HepG2 (cell line): ENCODE data around the gene TBCB. TPM values are rescaled to one million over a fixed set of nuclear protein-coding genes. Genes with fewer than 3 reads are reported as not detected.

ENCODE experiments used
- ATAC-seq: fragments of 200-7000 bp; cut with Tn5 transposase; 3 replicates; pipeline ENCODE4 v1.9.1; 2020; ENCODE audit warnings: mild to moderate bottlenecking, moderate library complexity
- BruUV-seq: library from RNA; stranded (reverse); fragments of 400-500 nt; replicated peaks from 2 replicates; lab custom pipeline; 2021; lab: Mats Ljungman, UMichigan
- CTCF ChIA-PET: fragments of 300-600 bp; formaldehyde crosslinking; extraction: SDS; loops from one replicate; lab custom pipeline; 2021; ENCODE audit warnings: low total read pairs, inconsistent platforms, low intra/inter-chr PET ratio; lab: Yijun Ruan, JAX
- POLR2A ChIA-PET: fragments of 350-600 bp; sonication (Branson Sonifier 250); formaldehyde crosslinking; loops from one replicate; lab custom pipeline; 2020; ENCODE audit warnings: antibody characterized with exemption, inconsistent platforms; lab: Yijun Ruan, JAX
- DNase-seq: peaks from one replicate; pipeline ENCODE4 v3.0.0-alpha.2; 2015; ENCODE audit warnings: low spot score
- FAIRE-seq: peaks from 3 replicates; lab custom pipeline; 2011; peaks lifted over from hg19 to GRCh38; lab: Jason Lieb, UNC
- H2AFZ ChIP-seq: one replicate; pipeline ENCODE4 v1.6.1; 2011; ENCODE audit warnings: low read length, inconsistent platforms
- H3K27ac ChIP-seq: fragments of 300-600 bp; 3 replicates; pipeline ENCODE4 v1.8.0; 2011; ENCODE audit warnings: mixed run types, mild to moderate bottlenecking, mixed read lengths, low read length, inconsistent platforms; ENCODE audit not compliant: insufficient read depth; ENCODE audit errors: extremely low read length
- H3K27me3 ChIP-seq, 2 experiments: fragments of 200-600 bp in 1 of 2; 2 replicates in 1 of 2; 3 replicates in 1 of 2; pipeline versions ENCODE4 v1.6.0 to v1.8.0; 2011; ENCODE audit warnings: low read length in 2 of 2, mild to moderate bottlenecking in 2 of 2, moderate library complexity in 2 of 2, inconsistent platforms in 1 of 2; ENCODE audit not compliant: insufficient read depth in 2 of 2, control insufficient read depth in 1 of 2
- H3K36me3 ChIP-seq, 2 experiments: fragments of 200-600 bp in 1 of 2; replicated peaks in 1 of 2; 2 replicates in 1 of 2; 3 replicates in 1 of 2; pipeline versions ENCODE4 v1.5.1 to v1.8.0; 2011; ENCODE audit warnings: low read length in 2 of 2, inconsistent platforms in 1 of 2; ENCODE audit not compliant: insufficient read depth in 2 of 2, control insufficient read depth in 1 of 2
- H3K4me1 ChIP-seq: 2 replicates; pipeline ENCODE4 v1.5.1; 2012; ENCODE audit warnings: low read length, inconsistent platforms; ENCODE audit not compliant: insufficient read depth
- H3K4me2 ChIP-seq: 2 replicates; pipeline ENCODE4 v1.6.0; 2011; ENCODE audit warnings: low read depth, low read length, inconsistent platforms
- H3K4me3 ChIP-seq, 3 experiments: fragments of 200-600 bp in 1 of 3; sonication (generic), shearing (Covaris generic) in 1 of 3; replicated peaks in 1 of 3; 2 replicates each; pipeline ENCODE4 v1.5.1; 2011 to 2016; ENCODE audit warnings: low read length in 3 of 3, inconsistent platforms in 2 of 3, low read depth in 2 of 3, mild to moderate bottlenecking in 2 of 3, control low read depth in 1 of 3, mixed read lengths in 1 of 3; ENCODE audit not compliant: insufficient read depth in 1 of 3
- H3K79me2 ChIP-seq: one replicate; pipeline ENCODE4 v1.6.1; 2011; ENCODE audit warnings: low read length, inconsistent platforms; ENCODE audit not compliant: insufficient read depth
- H3K9ac ChIP-seq: 2 replicates; pipeline ENCODE4 v1.6.0; 2011; ENCODE audit warnings: mild to moderate bottlenecking, low read depth, low read length, inconsistent platforms; ENCODE audit not compliant: insufficient read depth
- H3K9me3 ChIP-seq: 2 replicates; pipeline ENCODE4 v1.5.1; 2012; ENCODE audit warnings: mild to moderate bottlenecking, low read length
- H4K20me1 ChIP-seq: 2 replicates; pipeline ENCODE4 v1.6.0; 2011; ENCODE audit warnings: inconsistent platforms, mild to moderate bottlenecking, low read length, moderate library complexity; ENCODE audit not compliant: insufficient read depth
- AGO2 ChIP-seq: fragments of 200-400 bp; formaldehyde crosslinking; optimal IDR thresholded peaks from 2 replicates; pipeline ENCODE3; 2017; ENCODE audit warnings: mild to moderate bottlenecking, low read depth, low read length, moderate library complexity
- AHR ChIP-seq: IDR thresholded peaks from 2 replicates; pipeline ENCODE4 v1.6.1; 2018; ENCODE audit warnings: missing genetic modification reagents, missing compliant biosample characterization
- ETV5 ChIP-seq: IDR thresholded peaks from 2 replicates; pipeline ENCODE4 v1.6.1; 2018; ENCODE audit warnings: missing biosample characterization, missing genetic modification reagents, inconsistent platforms, borderline replicate concordance
- KLF13 ChIP-seq: sonication (generic); formaldehyde crosslinking; IDR thresholded peaks from 2 replicates; pipeline ENCODE4 v1.4.0; 2020; ENCODE audit warnings: mild to moderate bottlenecking, missing genetic modification reagents
- MED13 ChIP-seq: sonication (generic); formaldehyde crosslinking; IDR thresholded peaks from 2 replicates; pipeline ENCODE4 v1.5.0; 2020; ENCODE audit warnings: missing genetic modification reagents
- MEIS2 ChIP-seq: sonication (generic); formaldehyde crosslinking; IDR thresholded peaks from 2 replicates; pipeline ENCODE4 v1.9.0; 2021; ENCODE audit warnings: mild to moderate bottlenecking, missing genetic modification reagents
- POLR2AphosphoS2 ChIP-seq: IDR thresholded peaks from 2 replicates; pipeline ENCODE4 v1.6.1; 2011; ENCODE audit warnings: low read depth, low read length, improper control_type of control experiment
- RAD21 ChIP-seq: fragments of 450-650 bp; formaldehyde crosslinking; IDR thresholded peaks from 2 replicates; pipeline ENCODE4 v1.5.0; 2020; ENCODE audit warnings: mild to moderate bottlenecking
- SMAD1 ChIP-seq: sonication (generic); formaldehyde crosslinking; IDR thresholded peaks from 2 replicates; pipeline ENCODE4 v1.4.0; 2020; ENCODE audit warnings: missing genetic modification reagents, low read depth, mild to moderate bottlenecking, borderline replicate concordance
- SMC3 ChIP-seq: IDR thresholded peaks from 2 replicates; pipeline ENCODE4 v1.6.1; 2011; ENCODE audit warnings: low read length, improper control_type of control experiment
- ZNF564 ChIP-seq: sonication (generic); formaldehyde crosslinking; IDR thresholded peaks from 2 replicates; pipeline ENCODE4 v1.8.1; 2023; ENCODE audit warnings: mild to moderate bottlenecking, missing genetic modification reagents
- ZNF816 ChIP-seq: sonication (generic); formaldehyde crosslinking; IDR thresholded peaks from 2 replicates; pipeline ENCODE4 v1.8.0; 2022; ENCODE audit warnings: missing genetic modification reagents, mild to moderate bottlenecking, borderline replicate concordance
- WGBS: methylation state at CpG from one replicate; pipeline ENCODE4 v1.1.6; 2017; ENCODE audit warnings: low lambda C conversion rate; 5-methylcytosine and 5-hydroxymethylcytosine counted together
- in situ Hi-C: cut with HindIII; loops from 2 replicates; pipeline ENCODE4 v1.10.0; 2017; ENCODE audit warnings: low pct_unique_long_range_greater_than_20kb; ENCODE audit not compliant: extremely low pct_ligation_motif_present
- intact Hi-C: fragments of 100-400 bp; cut with micrococcal nuclease; formaldehyde crosslinking; loops from one replicate; pipeline ENCODE4 v1.10.0; 2022; ENCODE audit not compliant: unreplicated experiment
- polyA plus RNA-seq, 8 experiments: library from polyadenylated mRNA; depleted of rRNA in 3 of 8; stranded (reverse) in 7 of 8; unstranded in 1 of 8; fragments of >200 nt; fragmentation: Illumina TruSeq in 4 of 8; extraction: Trizol in 4 of 8; gene quantifications; 2 replicates each; pipeline versions ENCODE4 v1.2.1 to v1.2.3, GENCODE V29; 2011 to 2016; ENCODE audit warnings: low read depth in 4 of 8, missing spikeins in 1 of 8, mixed read lengths in 1 of 8; ENCODE audit not compliant: insufficient read depth in 1 of 8
- total RNA-seq, 5 experiments: library from RNA; depleted of rRNA; stranded (reverse); fragments of >200 nt; fragmentation: Illumina TruSeq; extraction: Trizol; gene quantifications; 2 replicates each; pipeline ENCODE4 v1.2.3, GENCODE V29; 2016; ENCODE audit warnings: low read depth in 1 of 5
- TF ChIP-seq, protein P1 (sequence below): sonication (generic); formaldehyde crosslinking; conservative IDR thresholded peaks from 2 replicates; pipeline ENCODE4 v1.4.0; 2020; ENCODE audit warnings: missing genetic modification reagents
- TF ChIP-seq, protein P2 (sequence below): sonication (generic); formaldehyde crosslinking; IDR thresholded peaks from 2 replicates; pipeline ENCODE4 v1.8.1; 2023; ENCODE audit warnings: missing genetic modification reagents, mild to moderate bottlenecking, borderline replicate concordance
- TF ChIP-seq, protein P3 (sequence below): sonication (generic); formaldehyde crosslinking; IDR thresholded peaks from 2 replicates; pipeline ENCODE4 v1.5.0; 2020; ENCODE audit warnings: mild to moderate bottlenecking, missing genetic modification reagents
- TF ChIP-seq, protein P4 (sequence below): conservative IDR thresholded peaks from 2 replicates; pipeline ENCODE4 v1.6.1; 2018; ENCODE audit warnings: missing genetic modification reagents

The TBCB gene
- total and polyA plus RNA-seq, 2 of the 13 experiments (the other 11 are each of a cell fraction or from before 2014, with no cell fraction given): 271 to 276 TPM

DNA sequence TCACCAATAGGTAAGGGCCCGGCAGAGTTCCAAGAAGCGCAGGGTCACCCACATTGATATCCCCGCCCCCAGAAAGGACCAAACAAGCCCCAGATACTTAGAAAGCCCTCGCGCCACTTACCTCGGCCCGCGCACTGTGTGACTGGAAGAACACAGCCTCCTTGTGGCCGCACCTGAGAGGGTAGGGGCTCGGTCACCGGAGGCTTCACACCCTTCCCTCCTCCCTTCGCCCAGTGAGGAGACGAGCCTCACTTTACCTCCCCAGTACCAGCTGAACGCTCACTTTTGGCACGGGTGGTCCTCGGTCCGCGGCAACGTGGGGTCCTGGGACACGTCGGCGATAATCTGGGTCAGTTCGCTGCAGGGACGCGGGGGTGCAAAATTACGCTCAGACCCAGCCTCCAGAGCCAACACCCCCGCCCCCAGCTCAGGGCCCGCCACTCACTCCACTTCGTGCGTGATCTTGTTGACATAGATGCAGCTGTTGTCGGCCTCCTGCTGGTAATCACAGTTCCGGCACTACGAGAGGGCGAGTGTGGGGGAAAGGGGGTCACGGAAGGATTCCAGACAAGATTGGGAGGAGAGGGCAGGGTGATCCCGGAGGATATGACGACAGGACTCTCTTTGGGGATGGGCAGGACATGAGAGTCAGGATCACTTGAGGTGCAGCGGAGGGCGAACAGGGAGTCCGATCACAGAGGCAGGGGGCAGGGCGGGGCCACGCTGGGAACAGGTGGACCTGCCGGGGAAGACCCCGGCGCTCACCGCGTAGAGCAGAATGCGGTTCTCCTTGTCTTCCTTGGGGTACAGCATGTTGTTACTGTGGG lies 1.2 kb upstream of the TBCB start:
- BruUV-seq: TSS peak; percentile 56
- CTCF ChIA-PET: no interaction called here
- H3K27ac ChIP-seq: peak overlapping the region; percentile 77
- WGBS: 30% methylated on average over 39 of the region's 48 CpGs
- no peak for FAIRE-seq
- no peak for DNase-seq
- ATAC-seq: no peak
- no peaks in the 10 kb centered on the region; a peak in 1 of 5 replicates for H3K27me3 ChIP-seq
- peaks cover 21% of the 10 kb centered on the region for H3K79me2 ChIP-seq
- peak overlapping the region; percentile 88 for H3K9ac ChIP-seq
- no peak overlapping the region for H2AFZ ChIP-seq
- peaks cover 10 to 15% of the 10 kb centered on the region in 2 experiments; a peak in 2 of 5 replicates for H3K36me3 ChIP-seq
- H3K4me1 ChIP-seq: peaks cover 37% of the 10 kb centered on the region
- intact Hi-C loops (loop anchor here (2.0 kb wide), 1 partner anchor 59 kb away; the partner anchor contains the start of genes THAP8 and WDR62), in situ Hi-C loops (no loop called here)
- no peaks in the 10 kb centered on the region for H4K20me1 ChIP-seq
- H3K9me3 ChIP-seq: no peaks in the 10 kb centered on the region
- POLR2A ChIA-PET: interaction anchor here (1.1 to 2.3 kb wide), 8 partner anchors 11 to 375 kb away, joined by 3 to 33 read pairs (median 4); partner anchors contain the start of genes CAPNS1, ZNF146, ZNF565 and ZNF566
- H3K4me2 ChIP-seq: peak overlapping the region; percentile 94
- H3K4me3 ChIP-seq: peak overlapping the region; percentile 72 to 93 (median 88)
- TF ChIP-seq SMAD1 (CRISPR knock-in tag) (peak; percentile 86; the same call in 1 of the 2 replicates), POLR2AphosphoS2 (no peak), KLF13 (CRISPR knock-in tag) (0 out of 2 replicates have a peak, but pooled peaks have one; percentile 24), ZNF564 (CRISPR knock-in tag) (0 out of 2 replicates have a peak, but pooled peaks have one; percentile 40), MEIS2 (no peak), ETV5 (CRISPR knock-in tag) (0 out of 2 replicates have a peak, but pooled peaks have one; percentile 13), ZNF816 (CRISPR knock-in tag) (no peak), AHR (no peak), RAD21 (CRISPR knock-in tag) (no peak), MED13 (CRISPR knock-in tag) (no peak), AGO2 (peak; percentile 15), SMC3 (no peak)
- TF ChIP-seq, protein P1, sequence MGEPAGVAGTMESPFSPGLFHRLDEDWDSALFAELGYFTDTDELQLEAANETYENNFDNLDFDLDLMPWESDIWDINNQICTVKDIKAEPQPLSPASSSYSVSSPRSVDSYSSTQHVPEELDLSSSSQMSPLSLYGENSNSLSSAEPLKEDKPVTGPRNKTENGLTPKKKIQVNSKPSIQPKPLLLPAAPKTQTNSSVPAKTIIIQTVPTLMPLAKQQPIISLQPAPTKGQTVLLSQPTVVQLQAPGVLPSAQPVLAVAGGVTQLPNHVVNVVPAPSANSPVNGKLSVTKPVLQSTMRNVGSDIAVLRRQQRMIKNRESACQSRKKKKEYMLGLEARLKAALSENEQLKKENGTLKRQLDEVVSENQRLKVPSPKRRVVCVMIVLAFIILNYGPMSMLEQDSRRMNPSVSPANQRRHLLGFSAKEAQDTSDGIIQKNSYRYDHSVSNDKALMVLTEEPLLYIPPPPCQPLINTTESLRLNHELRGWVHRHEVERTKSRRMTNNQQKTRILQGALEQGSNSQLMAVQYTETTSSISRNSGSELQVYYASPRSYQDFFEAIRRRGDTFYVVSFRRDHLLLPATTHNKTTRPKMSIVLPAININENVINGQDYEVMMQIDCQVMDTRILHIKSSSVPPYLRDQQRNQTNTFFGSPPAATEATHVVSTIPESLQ (CRISPR knock-in tag): no peak
- TF ChIP-seq, protein P2, sequence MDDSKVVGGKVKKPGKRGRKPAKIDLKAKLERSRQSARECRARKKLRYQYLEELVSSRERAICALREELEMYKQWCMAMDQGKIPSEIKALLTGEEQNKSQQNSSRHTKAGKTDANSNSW (CRISPR knock-in tag): 0 out of 2 replicates have a peak, but pooled peaks have one; percentile 3
- TF ChIP-seq, protein P3, sequence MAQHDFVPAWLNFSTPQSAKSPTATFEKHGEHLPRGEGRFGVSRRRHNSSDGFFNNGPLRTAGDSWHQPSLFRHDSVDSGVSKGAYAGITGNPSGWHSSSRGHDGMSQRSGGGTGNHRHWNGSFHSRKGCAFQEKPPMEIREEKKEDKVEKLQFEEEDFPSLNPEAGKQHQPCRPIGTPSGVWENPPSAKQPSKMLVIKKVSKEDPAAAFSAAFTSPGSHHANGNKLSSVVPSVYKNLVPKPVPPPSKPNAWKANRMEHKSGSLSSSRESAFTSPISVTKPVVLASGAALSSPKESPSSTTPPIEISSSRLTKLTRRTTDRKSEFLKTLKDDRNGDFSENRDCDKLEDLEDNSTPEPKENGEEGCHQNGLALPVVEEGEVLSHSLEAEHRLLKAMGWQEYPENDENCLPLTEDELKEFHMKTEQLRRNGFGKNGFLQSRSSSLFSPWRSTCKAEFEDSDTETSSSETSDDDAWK (CRISPR knock-in tag): no peak
- TF ChIP-seq, protein P4, sequence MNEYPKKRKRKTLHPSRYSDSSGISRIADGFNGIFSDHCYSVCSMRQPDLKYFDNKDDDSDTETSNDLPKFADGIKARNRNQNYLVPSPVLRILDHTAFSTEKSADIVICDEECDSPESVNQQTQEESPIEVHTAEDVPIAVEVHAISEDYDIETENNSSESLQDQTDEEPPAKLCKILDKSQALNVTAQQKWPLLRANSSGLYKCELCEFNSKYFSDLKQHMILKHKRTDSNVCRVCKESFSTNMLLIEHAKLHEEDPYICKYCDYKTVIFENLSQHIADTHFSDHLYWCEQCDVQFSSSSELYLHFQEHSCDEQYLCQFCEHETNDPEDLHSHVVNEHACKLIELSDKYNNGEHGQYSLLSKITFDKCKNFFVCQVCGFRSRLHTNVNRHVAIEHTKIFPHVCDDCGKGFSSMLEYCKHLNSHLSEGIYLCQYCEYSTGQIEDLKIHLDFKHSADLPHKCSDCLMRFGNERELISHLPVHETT (CRISPR knock-in tag): no peak
